SK-N-SH (cell line): ENCODE results near the gene ZFP62. TPM values are rescaled to one million over a fixed set of nuclear protein-coding genes. Genes with fewer than 3 reads are reported as not detected.

Experiments used
- CTCF ChIA-PET: fragments of 300-600, 350-600 bp; formaldehyde crosslinking; extraction: SDS; loops from one replicate; lab custom pipeline; 2021; lab: Yijun Ruan, JAX
- POLR2A ChIA-PET: fragments of 350-600 bp; sonication (Branson Sonifier 250); formaldehyde crosslinking; extraction: SDS; loops from one replicate; lab custom pipeline; 2020; ENCODE audit warnings: antibody characterized with exemption, inconsistent platforms; lab: Yijun Ruan, JAX
- DNase-seq: peaks from one replicate; pipeline ENCODE4 v3.0.0; 2012
- H2AFZ ChIP-seq: fragments of 200-600 bp; sonication (generic); 2 replicates; pipeline ENCODE4 v1.8.1; 2016; ENCODE audit warnings: antibody characterized with exemption, mild to moderate bottlenecking, low read depth
- H3F3A ChIP-seq: fragments of 200-600 bp; sonication (generic); replicated peaks from 2 replicates; pipeline ENCODE3; 2016; ENCODE audit warnings: antibody characterized with exemption, mild to moderate bottlenecking; ENCODE audit not compliant: insufficient read depth
- H3K27ac ChIP-seq, 2 experiments: fragments of 200-500 bp in 1 of 2; fragments of 200-600 bp in 1 of 2; sonication (Bioruptor generic) in 1 of 2; sonication (generic), shearing (Covaris generic) in 1 of 2; 2 replicates each; pipeline versions ENCODE4 v1.5.1 to v1.6.1; 2014 to 2016; ENCODE audit warnings: low read depth in 2 of 2, inconsistent platforms in 1 of 2, low read length in 1 of 2, mild to moderate bottlenecking in 1 of 2, mixed read lengths in 1 of 2
- H3K27me3 ChIP-seq: fragments of 200-600 bp; sonication (generic), shearing (Covaris generic); 2 replicates; pipeline ENCODE4 v1.6.1; 2016; ENCODE audit warnings: mixed run types; ENCODE audit not compliant: insufficient read depth
- H3K36me3 ChIP-seq, 2 experiments: fragments of 200-500 bp in 1 of 2; fragments of 200-600 bp in 1 of 2; sonication (Bioruptor generic) in 1 of 2; sonication (generic) in 1 of 2; replicated peaks in 1 of 2; 2 replicates each; pipeline versions ENCODE3 to v1.5.1; 2014 to 2016; ENCODE audit warnings: low read length in 1 of 2, mild to moderate bottlenecking in 1 of 2; ENCODE audit not compliant: insufficient read depth in 2 of 2, control insufficient read depth in 1 of 2
- H3K4me1 ChIP-seq, 2 experiments: fragments of 200-500 bp in 1 of 2; fragments of 200-600 bp in 1 of 2; sonication (Bioruptor generic) in 1 of 2; sonication (generic), shearing (Covaris generic) in 1 of 2; 2 replicates each; pipeline versions ENCODE4 v1.5.1 to v1.6.1; 2014 to 2016; ENCODE audit warnings: low read depth in 1 of 2, low read length in 1 of 2, mixed run types in 1 of 2; ENCODE audit not compliant: insufficient read depth in 2 of 2, control insufficient read depth in 1 of 2
- H3K4me2 ChIP-seq: fragments of 200-600 bp; sonication (generic), shearing (Covaris generic); 2 replicates; pipeline ENCODE4 v1.6.1; 2017; ENCODE audit warnings: mixed run types
- H3K4me3 ChIP-seq, 2 experiments: fragments of 200-500 bp in 1 of 2; fragments of 200-600 bp in 1 of 2; sonication (Bioruptor generic) in 1 of 2; sonication (generic), shearing (Covaris generic) in 1 of 2; 2 replicates each; pipeline versions ENCODE4 v1.5.1 to v1.8.1; 2014 to 2016; ENCODE audit warnings: low read depth in 2 of 2, inconsistent platforms in 1 of 2, low read length in 1 of 2, mild to moderate bottlenecking in 1 of 2, mixed read lengths in 1 of 2, moderate library complexity in 1 of 2
- H3K79me2 ChIP-seq: fragments of 200-600 bp; sonication (generic); 2 replicates; pipeline ENCODE4 v1.8.1; 2017; ENCODE audit warnings: mild to moderate bottlenecking; ENCODE audit not compliant: insufficient read depth
- H3K9ac ChIP-seq: fragments of 200-600 bp; sonication (generic); 2 replicates; pipeline ENCODE4 v1.6.1; 2017; ENCODE audit warnings: mixed run types
- H3K9me2 ChIP-seq: fragments of 200-600 bp; sonication (generic); 2 replicates; pipeline ENCODE4 v1.6.1; 2017; ENCODE audit warnings: mixed run types
- H3K9me3 ChIP-seq: fragments of 200-600 bp; sonication (generic); 2 replicates; pipeline ENCODE4 v1.6.1; 2017; ENCODE audit warnings: mixed run types, mild to moderate bottlenecking, moderate library complexity
- H4K20me1 ChIP-seq: fragments of 200-600 bp; sonication (generic); 2 replicates; pipeline ENCODE4 v1.6.1; 2017; ENCODE audit warnings: mild to moderate bottlenecking, mixed run types; ENCODE audit not compliant: insufficient read depth
- CHD2 ChIP-seq: fragments of 150-350 bp; IDR thresholded peaks from 2 replicates; pipeline ENCODE4 v1.6.1; 2018; ENCODE audit warnings: low read length; ENCODE audit not compliant: partially characterized antibody
- EP300 ChIP-seq, 2 experiments: IDR thresholded peaks; 2 replicates each; pipeline versions ENCODE4 v1.4.0 to v1.6.1; 2012; ENCODE audit warnings: borderline replicate concordance in 1 of 2, low read depth in 1 of 2, low read length in 1 of 2
- EZH2phosphoT487 ChIP-seq: fragments of 200-600 bp; sonication (generic); IDR thresholded peaks from 2 replicates; pipeline ENCODE4 v1.6.1; 2017; ENCODE audit warnings: low read depth, mixed run types, mild to moderate bottlenecking, antibody characterized with exemption, moderate library complexity, borderline replicate concordance
- FOSL2 ChIP-seq: IDR thresholded peaks from 2 replicates; pipeline ENCODE4 v1.4.0; 2012; ENCODE audit warnings: low read depth, mild to moderate bottlenecking, moderate library complexity, borderline replicate concordance
- FOXJ3 ChIP-seq: sonication (generic); formaldehyde crosslinking; IDR thresholded peaks from 2 replicates; pipeline ENCODE4 v1.5.1; 2020; ENCODE audit warnings: mild to moderate bottlenecking, missing genetic modification reagents
- FOXM1 ChIP-seq: IDR thresholded peaks from 2 replicates; pipeline ENCODE4 v1.4.0; 2012; ENCODE audit warnings: low read depth, mild to moderate bottlenecking
- GABPA ChIP-seq: IDR thresholded peaks from 2 replicates; pipeline ENCODE4 v1.4.0; 2012; ENCODE audit warnings: low read depth, mild to moderate bottlenecking
- GATA2 ChIP-seq: sonication (generic); formaldehyde crosslinking; IDR thresholded peaks from 2 replicates; pipeline ENCODE4 v1.5.0; 2020; ENCODE audit warnings: mild to moderate bottlenecking, missing genetic modification reagents
- MXI1 ChIP-seq: IDR thresholded peaks from 2 replicates; pipeline ENCODE4 v1.6.1; 2012; ENCODE audit warnings: mild to moderate bottlenecking, low read depth, low read length, improper control_type of control experiment
- NFIC ChIP-seq: IDR thresholded peaks from 2 replicates; pipeline ENCODE4 v1.4.0; 2012; ENCODE audit warnings: borderline replicate concordance
- NRF1 ChIP-seq: IDR thresholded peaks from 2 replicates; pipeline ENCODE4 v1.6.1; 2012; ENCODE audit warnings: low read depth, mild to moderate bottlenecking, low read length
- RAD21 ChIP-seq: IDR thresholded peaks from 2 replicates; pipeline ENCODE4 v1.6.1; 2012; ENCODE audit warnings: mild to moderate bottlenecking, low read length
- RCOR1 ChIP-seq: fragments of 150-350 bp; IDR thresholded peaks from 2 replicates; pipeline ENCODE4 v1.6.1; 2017; ENCODE audit warnings: antibody characterized with exemption, low read length
- REST ChIP-seq: IDR thresholded peaks from 2 replicates; pipeline ENCODE4 v1.6.1; 2012; ENCODE audit warnings: mild to moderate bottlenecking, low read depth, low read length, moderate library complexity
- SIN3A ChIP-seq: IDR thresholded peaks from 2 replicates; pipeline ENCODE4 v1.6.1; 2012; ENCODE audit warnings: low read depth, mild to moderate bottlenecking, low read length, moderate library complexity, borderline replicate concordance
- SMC3 ChIP-seq: IDR thresholded peaks from 2 replicates; pipeline ENCODE4 v1.6.1; 2012; ENCODE audit warnings: low read depth, low read length, improper control_type of control experiment
- TAF1 ChIP-seq: IDR thresholded peaks from 2 replicates; pipeline ENCODE4 v1.6.1; 2012; ENCODE audit warnings: low read depth, mild to moderate bottlenecking, low read length, moderate library complexity, borderline replicate concordance
- TEAD4 ChIP-seq: IDR thresholded peaks from 2 replicates; pipeline ENCODE4 v1.4.0; 2012; ENCODE audit warnings: mild to moderate bottlenecking, borderline replicate concordance; ENCODE audit not compliant: insufficient read depth
- USF2 ChIP-seq: fragments of 150-350 bp; IDR thresholded peaks from 2 replicates; pipeline ENCODE4 v1.6.1; 2017; ENCODE audit warnings: antibody characterized with exemption, low read length, low read depth, borderline replicate concordance
- WGBS: methylation state at CpG from one replicate; pipeline ENCODE4 v1.1.6; 2017; ENCODE audit warnings: low lambda C conversion rate; 5-methylcytosine and 5-hydroxymethylcytosine counted together
- polyA plus RNA-seq, 3 experiments: library from polyadenylated mRNA; depleted of rRNA; stranded (reverse); fragments of >200 nt; gene quantifications; 2 replicates each; pipeline ENCODE4 v1.2.3, GENCODE V29; 2012
- TF ChIP-seq, protein P1 (sequence below): IDR thresholded peaks from 2 replicates; pipeline ENCODE4; 2012

The ZFP62 gene
- polyA plus RNA-seq, 1 of the 3 experiments (the other 2 are of a cell fraction) = 6.0 TPM

GRCh38 chr5:180809403-180810209 lies 51.5 kb downstream of the ZFP62 start (continued):
- TF ChIP-seq GATA2 (CRISPR knock-in tag) (no peak), SMC3 (no peak), EP300 (IDR thresholded peaks at IDR 0.05; ENCODE audit: borderline replicate concordance in 1 of 2, low read depth in 1 of 2, low read length in 1 of 2) (no peak), REST (no peak), NFIC (no peak)
- TF ChIP-seq, protein P1, sequence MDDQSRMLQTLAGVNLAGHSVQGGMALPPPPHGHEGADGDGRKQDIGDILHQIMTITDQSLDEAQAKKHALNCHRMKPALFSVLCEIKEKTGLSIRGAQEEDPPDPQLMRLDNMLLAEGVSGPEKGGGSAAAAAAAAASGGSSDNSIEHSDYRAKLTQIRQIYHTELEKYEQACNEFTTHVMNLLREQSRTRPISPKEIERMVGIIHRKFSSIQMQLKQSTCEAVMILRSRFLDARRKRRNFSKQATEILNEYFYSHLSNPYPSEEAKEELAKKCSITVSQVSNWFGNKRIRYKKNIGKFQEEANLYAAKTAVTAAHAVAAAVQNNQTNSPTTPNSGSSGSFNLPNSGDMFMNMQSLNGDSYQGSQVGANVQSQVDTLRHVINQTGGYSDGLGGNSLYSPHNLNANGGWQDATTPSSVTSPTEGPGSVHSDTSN = no peak; the same call in 1 of the 2 replicates

- peak; percentile 46 for DNase-seq
- H3F3A ChIP-seq = no peaks in the 10 kb centered on the region
- H3K4me2 ChIP-seq = peak overlapping the region; percentile 87
- no peaks in the 10 kb centered on the region for H3K9me3 ChIP-seq
- ChIA-PET CTCF (interaction anchor here (1.1 to 1.6 kb wide), 2 partner anchors 15 to 24 kb away, joined by 4 read pairs; no protein-coding TSS in a partner anchor), POLR2A (no interaction called here)
- H3K36me3 ChIP-seq = peaks cover 0 to 10% of the 10 kb centered on the region in 2 experiments
- no peaks in the 10 kb centered on the region for H3K9me2 ChIP-seq
- peaks cover 4 to 41% of the 10 kb centered on the region in 2 experiments; a peak in 3 of 4 replicates for H3K4me1 ChIP-seq
- peaks cover 46% of the 10 kb centered on the region for H3K79me2 ChIP-seq
- H3K4me3 ChIP-seq = peak overlapping the region; percentile 79 to 81
- peak overlapping the region; percentile 86 for H3K9ac ChIP-seq
- 72% methylated on average over 5 of the region's 5 CpGs for WGBS
- peak overlapping the region in 1 of 2 experiments; percentile 100; a peak in 2 of 4 replicates for H3K27ac ChIP-seq
- H2AFZ ChIP-seq = no peak overlapping the region
- no peaks in the 10 kb centered on the region for H4K20me1 ChIP-seq
- no peaks in the 10 kb centered on the region for H3K27me3 ChIP-seq
- TF ChIP-seq TAF1 (no peak), REST (no peak), RCOR1 (no peak), RAD21 (no peak), SIN3A (no peak), EZH2phosphoT487 (no peak), GATA2 (CRISPR knock-in tag) (no peak), TEAD4 (no peak), CHD2 (no peak), GABPA (no peak), MXI1 (no peak), FOXM1 (no peak), FOXJ3 (no peak), USF2 (no peak), FOSL2 (no peak), NRF1 (no peak), EP300 (IDR thresholded peaks at IDR 0.05; ENCODE audit: borderline replicate concordance in 1 of 2, low read depth in 1 of 2, low read length in 1 of 2) (no peak)
These were observed 52.5 kb downstream of the ZFP62 start for GRCh38 chr5:180808461-180809000.
